H1 (cell line): Measurements from ENCODE around the gene KMT5B. TPM values are rescaled to one million over a fixed set of nuclear protein-coding genes. Genes with fewer than 3 reads are reported as not detected.

Experiments
- CTCF ChIA-PET: fragments of 300-600 bp; sonication (Branson Sonifier 250); formaldehyde crosslinking; loops from one replicate; lab custom pipeline; 2021; ENCODE audit not compliant: partially characterized antibody; lab: Charles Lee
- POLR2A ChIA-PET: fragments of 300-600 bp; sonication (Branson Sonifier 250); formaldehyde crosslinking; loops from one replicate; lab custom pipeline; 2021; ENCODE audit warnings: inconsistent platforms; ENCODE audit not compliant: partially characterized antibody; lab: Charles Lee
- DNase-seq, 2 experiments: peaks; one replicate each; pipeline versions ENCODE4 v3.0.0 to v3.0.0-alpha.2; 2010 to 2022; ENCODE audit warnings: low spot score in 2 of 2, low read depth in 1 of 2, mixed read lengths in 1 of 2
- FAIRE-seq: peaks from 2 replicates; lab custom pipeline; 2011; peaks lifted over from hg19 to GRCh38; lab: Jason Lieb, UNC
- H2AFZ ChIP-seq: 2 replicates; pipeline ENCODE4 v1.8.1; 2012; ENCODE audit warnings: low read length, inconsistent platforms
- H2AK5ac ChIP-seq: 2 replicates; pipeline ENCODE4 v1.6.1; 2013; ENCODE audit warnings: low read depth, low read length
- H2BK120ac ChIP-seq: replicated peaks from 2 replicates; pipeline ENCODE3; 2013; ENCODE audit warnings: low read depth, low read length, inconsistent platforms
- H2BK12ac ChIP-seq: 2 replicates; pipeline ENCODE4 v1.6.1; 2013; ENCODE audit warnings: low read depth, low read length
- H2BK15ac ChIP-seq: 2 replicates; pipeline ENCODE4 v1.6.1; 2013; ENCODE audit warnings: low read length
- H2BK20ac ChIP-seq: 2 replicates; pipeline ENCODE4 v1.6.1; 2013; ENCODE audit warnings: low read length
- H2BK5ac ChIP-seq: 2 replicates; pipeline ENCODE4 v1.6.1; 2013; ENCODE audit warnings: low read depth, low read length
- H3K14ac ChIP-seq: 2 replicates; pipeline ENCODE4 v1.6.1; 2013; ENCODE audit warnings: inconsistent platforms; ENCODE audit not compliant: insufficient read length
- H3K18ac ChIP-seq: 2 replicates; pipeline ENCODE4 v1.6.1; 2013; ENCODE audit warnings: low read length; ENCODE audit errors: extremely low read depth
- H3K23ac ChIP-seq: 2 replicates; pipeline ENCODE4 v1.6.1; 2013; ENCODE audit warnings: inconsistent platforms; ENCODE audit not compliant: insufficient read length
- H3K23me2 ChIP-seq: 2 replicates; pipeline ENCODE4 v1.6.1; 2013; ENCODE audit warnings: low read depth, low read length
- H3K27ac ChIP-seq: 2 replicates; pipeline ENCODE4 v1.6.1; 2011; ENCODE audit warnings: low read depth, low read length, inconsistent platforms
- H3K27me3 ChIP-seq, 4 experiments: replicated peaks in 1 of 4; 1 replicate in 1 of 4; 2 replicates in 3 of 4; pipeline versions ENCODE4 v1.6.1 to v1.8.1; 2011 to 2013; ENCODE audit warnings: low read length in 3 of 4, mild to moderate bottlenecking in 3 of 4, inconsistent platforms in 2 of 4, mixed read lengths in 2 of 4, moderate library complexity in 1 of 4; ENCODE audit not compliant: control insufficient read depth in 3 of 4, insufficient read depth in 3 of 4; ENCODE audit errors: extremely low read depth in 1 of 4
- H3K36me3 ChIP-seq, 4 experiments: 2 replicates each; pipeline versions ENCODE4 v1.6.1 to v1.8.1; 2011 to 2013; ENCODE audit warnings: mild to moderate bottlenecking in 4 of 4, low read length in 3 of 4, moderate library complexity in 2 of 4, control low read depth in 1 of 4, inconsistent platforms in 1 of 4; ENCODE audit not compliant: insufficient read depth in 4 of 4, control insufficient read depth in 2 of 4
- H3K4ac ChIP-seq: replicated peaks from 2 replicates; pipeline ENCODE3; 2013; ENCODE audit warnings: low read length, low read depth, mixed read lengths, inconsistent platforms; ENCODE audit not compliant: insufficient read length
- H3K4me1 ChIP-seq, 4 experiments: replicated peaks in 1 of 4; 1 replicate in 1 of 4; 2 replicates in 3 of 4; pipeline versions ENCODE4 v1.6.1 to v1.8.1; 2011 to 2013; ENCODE audit warnings: low read length in 3 of 4, inconsistent platforms in 2 of 4, mixed read lengths in 1 of 4; ENCODE audit not compliant: insufficient read depth in 4 of 4, control insufficient read depth in 3 of 4
- H3K4me2 ChIP-seq, 2 experiments: 2 replicates each; pipeline versions ENCODE4 v1.6.1 to v1.8.1; 2011 to 2013; ENCODE audit warnings: low read depth in 2 of 2, low read length in 2 of 2, control low read depth in 1 of 2, inconsistent platforms in 1 of 2, mild to moderate bottlenecking in 1 of 2; ENCODE audit not compliant: insufficient read depth in 1 of 2
- H3K4me3 ChIP-seq, 4 experiments: fragments of 200-600, 300-600 bp in 1 of 4; sonication (generic), shearing (Covaris generic), sonication (Bioruptor Twin) in 1 of 4; 2 replicates each; pipeline versions ENCODE4 v1.5.1 to v1.8.1; 2011 to 2016; ENCODE audit warnings: low read length in 4 of 4, low read depth in 3 of 4, control low read depth in 2 of 4, inconsistent platforms in 2 of 4, mild to moderate bottlenecking in 2 of 4, mixed read lengths in 1 of 4, moderate library complexity in 1 of 4; ENCODE audit not compliant: insufficient read depth in 2 of 4; ENCODE audit errors: extremely low read depth in 1 of 4
- H3K56ac ChIP-seq: replicated peaks from 2 replicates; pipeline ENCODE3; 2013; ENCODE audit warnings: low read depth, mild to moderate bottlenecking, mixed read lengths, low read length, inconsistent platforms; ENCODE audit not compliant: insufficient read length
- H3K79me1 ChIP-seq: 2 replicates; pipeline ENCODE4 v1.6.1; 2013; ENCODE audit warnings: low read depth, low read length, control low read depth
- H3K79me2 ChIP-seq, 2 experiments: 2 replicates each; pipeline versions ENCODE4 v1.6.1 to v1.8.1; 2012 to 2013; ENCODE audit warnings: low read length in 2 of 2, mild to moderate bottlenecking in 2 of 2, inconsistent platforms in 1 of 2; ENCODE audit not compliant: insufficient read depth in 2 of 2, control insufficient read depth in 1 of 2
- H3K9ac ChIP-seq, 4 experiments: replicated peaks in 1 of 4; 1 replicate in 1 of 4; 2 replicates in 3 of 4; pipeline versions ENCODE4 v1.6.1 to v1.8.1; 2011 to 2013; ENCODE audit warnings: low read depth in 3 of 4, low read length in 3 of 4, control low read depth in 2 of 4, mild to moderate bottlenecking in 2 of 4, moderate library complexity in 2 of 4, inconsistent platforms in 1 of 4; ENCODE audit errors: extremely low read depth in 1 of 4
- H3K9me3 ChIP-seq, 2 experiments: 2 replicates each; pipeline versions ENCODE4 v1.6.1 to v1.8.1; 2012 to 2013; ENCODE audit warnings: mild to moderate bottlenecking in 2 of 2, moderate library complexity in 2 of 2, control low read depth in 1 of 2, inconsistent platforms in 1 of 2, low read depth in 1 of 2, low read length in 1 of 2, mixed read lengths in 1 of 2; ENCODE audit not compliant: insufficient read depth in 2 of 2
- H4K20me1 ChIP-seq, 2 experiments: replicated peaks in 1 of 2; 2 replicates each; pipeline versions ENCODE3 to v1.8.1; 2011 to 2013; ENCODE audit warnings: inconsistent platforms in 2 of 2, low read length in 2 of 2, mild to moderate bottlenecking in 1 of 2; ENCODE audit not compliant: insufficient read depth in 2 of 2, control insufficient read depth in 1 of 2
- H4K5ac ChIP-seq: 2 replicates; pipeline ENCODE4 v1.6.1; 2013; ENCODE audit warnings: low read length, low read depth, mixed read lengths, inconsistent platforms; ENCODE audit not compliant: insufficient read length
- H4K8ac ChIP-seq: 2 replicates; pipeline ENCODE4 v1.8.0; 2013; ENCODE audit warnings: mild to moderate bottlenecking, moderate library complexity, low read length, inconsistent platforms; ENCODE audit not compliant: insufficient read depth; ENCODE audit errors: extremely low read depth
- H4K91ac ChIP-seq: replicated peaks from 2 replicates; pipeline ENCODE3; 2013; ENCODE audit warnings: low read length, mixed read lengths, inconsistent platforms; ENCODE audit not compliant: insufficient read length
- BRCA1 ChIP-seq: IDR thresholded peaks from 2 replicates; pipeline ENCODE4 v1.6.1; 2012; ENCODE audit warnings: low read depth, low read length, improper control_type of control experiment
- CTBP2 ChIP-seq: IDR thresholded peaks from 2 replicates; pipeline ENCODE4 v1.7.0; 2011; ENCODE audit warnings: borderline replicate concordance, mild to moderate bottlenecking, moderate library complexity, mixed read lengths, low read length; ENCODE audit not compliant: insufficient read depth, insufficient read length
- EZH2 ChIP-seq: fragments of 200-600 bp; sonication (generic); IDR thresholded peaks from 2 replicates; pipeline ENCODE4 v1.7.1; 2012; ENCODE audit warnings: low read depth, mild to moderate bottlenecking, moderate library complexity, low read length, inconsistent platforms; ENCODE audit not compliant: severe bottlenecking
- KDM4A ChIP-seq: IDR thresholded peaks from one replicate; pipeline ENCODE4 v1.7.1; 2012; ENCODE audit warnings: low read depth, mild to moderate bottlenecking, moderate library complexity, low read length, inconsistent platforms; ENCODE audit not compliant: severe bottlenecking
- NANOG ChIP-seq: IDR thresholded peaks from 2 replicates; pipeline ENCODE4 v1.6.1; 2011; ENCODE audit warnings: low read length, low read depth, mild to moderate bottlenecking, inconsistent platforms; ENCODE audit not compliant: insufficient read depth, poor library complexity, severe bottlenecking
- NRF1 ChIP-seq: IDR thresholded peaks from 2 replicates; pipeline ENCODE4 v1.6.1; 2011; ENCODE audit warnings: mild to moderate bottlenecking, low read depth, low read length, improper control_type of control experiment
- POU5F1 ChIP-seq: IDR thresholded peaks from 2 replicates; pipeline ENCODE4 v1.6.1; 2011; ENCODE audit warnings: low read depth, mild to moderate bottlenecking, low read length, moderate library complexity
- RFX5 ChIP-seq: IDR thresholded peaks from 2 replicates; pipeline ENCODE4 v1.6.1; 2011; ENCODE audit warnings: low read depth, low read length, improper control_type of control experiment, borderline replicate concordance
- RNF2 ChIP-seq: fragments of 200-900, 300-1000 bp; sonication (generic); IDR thresholded peaks from 2 replicates; pipeline ENCODE4 v1.7.1; 2016; ENCODE audit warnings: borderline replicate concordance, low read depth, mild to moderate bottlenecking, antibody characterized with exemption, low read length; ENCODE audit not compliant: poor library complexity, severe bottlenecking; ENCODE audit errors: missing control alignments
- SIX5 ChIP-seq: IDR thresholded peaks from 2 replicates; pipeline ENCODE4 v1.6.1; 2011; ENCODE audit warnings: mild to moderate bottlenecking, low read depth, low read length
- USF2 ChIP-seq: IDR thresholded peaks from 2 replicates; pipeline ENCODE4 v1.6.1; 2011; ENCODE audit warnings: low read length, improper control_type of control experiment
- WGBS, 2 experiments: shearing (Covaris generic) in 1 of 2; methylation state at CpG; one replicate each; pipeline versions ENCODE4 v1.1.6 to v1.1.7; 2013 to 2015; ENCODE audit warnings: low lambda C conversion rate in 2 of 2, mixed read lengths in 2 of 2, inconsistent platforms in 1 of 2, low coverage in 1 of 2, missing lambda C conversion rate in 1 of 2; ENCODE audit not compliant: insufficient replicate concordance in 2 of 2, insufficient coverage in 1 of 2, insufficient read length in 1 of 2; ENCODE audit errors: extremely low coverage in 1 of 2, missing lambda C conversion rate in 1 of 2; 5-methylcytosine and 5-hydroxymethylcytosine counted together
- polyA plus RNA-seq, 7 experiments: library from polyadenylated mRNA; depleted of rRNA in 3 of 7; stranded (reverse) in 5 of 7; unstranded in 2 of 7; fragments of >200 nt in 5 of 7; fragments of 200-250 nt in 2 of 7; gene quantifications; 1 replicate in 5 of 7; 2 replicates in 1 of 7; 4 replicates in 1 of 7; pipeline versions ENCODE4 v1.2.1 to v1.2.3, GENCODE V29; 2011 to 2013; ENCODE audit warnings: missing spikeins in 2 of 7, mixed read lengths in 2 of 7
- total RNA-seq: library from RNA; stranded (reverse); fragmentation: NEBNext Ultra II Directional; extraction: Animal tissue kit (Norgen Biotek cat#: 25700); gene quantifications from 2 replicates; pipeline ENCODE4 v1.2.1, GENCODE V29; 2021

Gene KMT5B
- total and polyA plus RNA-seq, 2 of the 8 experiments (the other 6 are each of a cell fraction or from before 2014, with no cell fraction given), result 11.0 to 40.8 TPM

- no peaks in the 10 kb centered on the region for H3K27me3 ChIP-seq
- no peak overlapping the region for H2AFZ ChIP-seq
- H3K23ac ChIP-seq, result no peak overlapping the region
- no peak overlapping the region for H3K56ac ChIP-seq
- H2BK15ac ChIP-seq, result no peak overlapping the region
- DNase-seq (no peak), FAIRE-seq (no peak)
- no peak overlapping the region for H3K4me3 ChIP-seq
- no peak overlapping the region for H2BK12ac ChIP-seq
- no peak overlapping the region for H4K91ac ChIP-seq
- H3K23me2 ChIP-seq, result no peaks in the 10 kb centered on the region
- H2BK120ac ChIP-seq, result no peak overlapping the region
- no peak overlapping the region for H3K9ac ChIP-seq
- H4K5ac ChIP-seq, result no peak overlapping the region
- H3K36me3 ChIP-seq, result no peaks in the 10 kb centered on the region
- no peak overlapping the region for H3K18ac ChIP-seq
- CTCF ChIA-PET, result no interaction called here
- WGBS, 2 experiments, result 64% methylated on average over 3 of the region's 3 CpGs; no CpG with 5 or more reads in 1 of the 2 experiments
- H3K9me3 ChIP-seq, result peaks cover 29 to 36% of the 10 kb centered on the region in 2 experiments
- H4K20me1 ChIP-seq, result no peaks in the 10 kb centered on the region
- no peaks in the 10 kb centered on the region for H3K4me1 ChIP-seq
- no peak overlapping the region for H3K4ac ChIP-seq
- H4K8ac ChIP-seq, result no peak overlapping the region
- H2BK5ac ChIP-seq, result no peak overlapping the region
- no peak overlapping the region for H2AK5ac ChIP-seq
- no peak overlapping the region for H2BK20ac ChIP-seq
- H3K27ac ChIP-seq, result no peak overlapping the region
- POLR2A ChIA-PET, result interaction anchor here (0.6 to 4.0 kb wide), 3 partner anchors 8 to 109 kb away, joined by 3 to 21 read pairs (median 5); no protein-coding TSS in a partner anchor
- H3K4me2 ChIP-seq, result no peak overlapping the region
- H3K79me1 ChIP-seq, result no peaks in the 10 kb centered on the region; the same call in 1 of the 2 replicates
- no peaks in the 10 kb centered on the region for H3K79me2 ChIP-seq
- H3K14ac ChIP-seq, result no peak overlapping the region
- TF ChIP-seq EZH2 (no peak), NANOG (no peak), CTBP2 (no peak), KDM4A (no peak), RNF2 (no peak), SIX5 (no peak), BRCA1 (no peak), USF2 (no peak), POU5F1 (no peak), NRF1 (no peak), RFX5 (no peak)
Measured at GRCh38 chr11:68135161-68135560, 77.9 kb downstream of the KMT5B start.
